CD8-positive, alpha-beta memory T cell (primary cell): Measurements from ENCODE around the gene LAMA3. TPM values are rescaled to one million over a fixed set of nuclear protein-coding genes. Genes with fewer than 3 reads are reported as not detected.

ENCODE experiments used
- CTCF ChIA-PET: fragments of 350-600 bp; sonication (Branson Sonifier 250); formaldehyde crosslinking; loops from one replicate; lab custom pipeline; 2021; ENCODE audit warnings: antibody characterized with exemption; lab: Charles Lee
- POLR2A ChIA-PET: fragments of 350-600 bp; sonication (Branson Sonifier 250); formaldehyde crosslinking; loops from one replicate; lab custom pipeline; 2021; ENCODE audit warnings: antibody characterized with exemption; lab: Charles Lee
- DNase-seq, 5 donors: peaks; one replicate each; pipeline versions ENCODE4 v3.0.0 to v3.0.0-alpha.2; 2020 to 2022; ENCODE audit warnings: mixed read lengths in 1 of 5
- H3K27ac ChIP-seq: one replicate; pipeline ENCODE4 v1.7.0; 2013; ENCODE audit warnings: low read depth, mild to moderate bottlenecking, low read length, moderate library complexity
- H3K27me3 ChIP-seq: 2 replicates; pipeline ENCODE4 v1.7.0; 2013; ENCODE audit warnings: low read length, mild to moderate bottlenecking; ENCODE audit not compliant: insufficient read depth, poor library complexity, severe bottlenecking
- H3K36me3 ChIP-seq: 2 replicates; pipeline ENCODE4 v1.7.0; 2013; ENCODE audit warnings: mild to moderate bottlenecking, low read length, moderate library complexity; ENCODE audit not compliant: insufficient read depth
- H3K4me1 ChIP-seq: 2 replicates; pipeline ENCODE4 v1.7.0; 2013; ENCODE audit warnings: mild to moderate bottlenecking, low read length, moderate library complexity; ENCODE audit not compliant: insufficient read depth
- H3K4me3 ChIP-seq: 2 replicates; pipeline ENCODE4 v1.7.0; 2013; ENCODE audit warnings: mild to moderate bottlenecking, low read length
- H3K9me3 ChIP-seq: 2 replicates; pipeline ENCODE4 v1.7.0; 2013; ENCODE audit warnings: mild to moderate bottlenecking, low read length
- H3K27ac Mint-ChIP-seq, 8 donors: one replicate each; pipeline ENCODE4 v1.8.0; 2020 to 2021; ENCODE audit warnings: mixed read lengths in 8 of 8, mild to moderate bottlenecking in 6 of 8, inconsistent platforms in 3 of 8, moderate library complexity in 3 of 8
- H3K27me3 Mint-ChIP-seq, 2 donors: one replicate each; pipeline ENCODE4 v1.8.0; 2020 to 2021; ENCODE audit warnings: mixed read lengths in 2 of 2, mild to moderate bottlenecking in 1 of 2, moderate library complexity in 1 of 2
- H3K36me3 Mint-ChIP-seq, 3 donors: one replicate each; pipeline ENCODE4 v1.8.0; 2020 to 2021; ENCODE audit warnings: mixed read lengths in 3 of 3, inconsistent platforms in 1 of 3, mild to moderate bottlenecking in 1 of 3
- H3K4me1 Mint-ChIP-seq, 3 donors: one replicate each; pipeline ENCODE4 v1.8.0; 2020 to 2021; ENCODE audit warnings: mixed read lengths in 3 of 3, inconsistent platforms in 1 of 3, mild to moderate bottlenecking in 1 of 3
- H3K4me3 Mint-ChIP-seq, 7 donors: one replicate each; pipeline ENCODE4 v1.8.0; 2020 to 2021; ENCODE audit warnings: mixed read lengths in 7 of 7, mild to moderate bottlenecking in 6 of 7, moderate library complexity in 4 of 7, inconsistent platforms in 2 of 7
- H3K9me3 Mint-ChIP-seq, 5 donors: one replicate each; pipeline ENCODE4 v1.8.0; 2020 to 2022; ENCODE audit warnings: mixed read lengths in 5 of 5, mild to moderate bottlenecking in 3 of 5, moderate library complexity in 2 of 5, inconsistent platforms in 1 of 5
- polyA plus RNA-seq: library from polyadenylated mRNA; unstranded; fragments of 300-500 nt; fragmentation: Illumina TruSeq; gene quantifications from one replicate; pipeline ENCODE4 v1.2.3, GENCODE V29; 2021
- total RNA-seq, 2 experiments: library from RNA; stranded (reverse); gene quantifications; one replicate each; pipeline ENCODE4 v1.2.3, GENCODE V29; 2021

The LAMA3 gene
- total and polyA plus RNA-seq, 3 experiments from 2014 or later: 0.47 TPM; not detected in 2

- CTCF ChIA-PET: interaction anchor here (1.6 to 2.1 kb wide), 2 partner anchors 10 to 64 kb away, joined by 4 to 5 read pairs; no protein-coding TSS in a partner anchor
- no peaks in the 10 kb centered on the region for H3K27me3 Mint-ChIP-seq
Observed at GRCh38 chr18:23982155-23983079, 293.2 kb downstream of the LAMA3 start.

GRCh38 chr18:23983112-23983511, 293.9 kb downstream of the LAMA3 start:
- peaks cover 3 to 21% (median 12%) of the 10 kb centered on the region in 3 donors for H3K36me3 Mint-ChIP-seq
- Histone ChIP-seq H3K4me3 (no peak overlapping the region), H3K4me1 (peaks cover 6% of the 10 kb centered on the region), H3K9me3 (no peaks in the 10 kb centered on the region), H3K27me3 (no peaks in the 10 kb centered on the region), H3K36me3 (no peaks in the 10 kb centered on the region), H3K27ac (no peak overlapping the region)
- ChIA-PET CTCF (interaction anchor here (1.4 to 1.6 kb wide), 2 partner anchors 9 to 65 kb away, joined by 3 to 4 read pairs; no protein-coding TSS in a partner anchor), POLR2A (no interaction called here)
- DNase-seq: no peak
- H3K4me3 Mint-ChIP-seq: no peak overlapping the region
- no peak overlapping the region for H3K27ac Mint-ChIP-seq
- peaks cover 9 to 58% (median 46%) of the 10 kb centered on the region in 3 donors for H3K4me1 Mint-ChIP-seq
- H3K9me3 Mint-ChIP-seq: peaks cover 0 to 4% (median 0%) of the 10 kb centered on the region in 5 donors
- no peaks in the 10 kb centered on the region for H3K27me3 Mint-ChIP-seq

More at GRCh38 chr18:23982155-23983079, 293.2 kb downstream of the LAMA3 start:
- Histone ChIP-seq H3K36me3 (no peaks in the 10 kb centered on the region), H3K27me3 (no peaks in the 10 kb centered on the region), H3K4me1 (peaks cover 13% of the 10 kb centered on the region), H3K4me3 (no peak overlapping the region), H3K9me3 (no peaks in the 10 kb centered on the region), H3K27ac (no peak overlapping the region)
- H3K4me3 Mint-ChIP-seq: no peak overlapping the region
- H3K4me1 Mint-ChIP-seq: peaks cover 13 to 59% (median 46%) of the 10 kb centered on the region in 3 donors
- H3K9me3 Mint-ChIP-seq: peaks cover 0 to 4% (median 0%) of the 10 kb centered on the region in 5 donors
- H3K27ac Mint-ChIP-seq: peak overlapping the region in 5 of 8 donors; percentile 0 to 84 (median 48)
- peaks cover 3 to 18% (median 9%) of the 10 kb centered on the region in 3 donors for H3K36me3 Mint-ChIP-seq
- POLR2A ChIA-PET: no interaction called here
- DNase-seq: no peak

GRCh38 chr18:23986600-23987359, 297.5 kb downstream of the LAMA3 start:
- H3K36me3 ChIP-seq: no peaks in the 10 kb centered on the region
- peak overlapping the region in 5 of 8 donors; percentile 36 to 62 (median 54) for H3K27ac Mint-ChIP-seq
- H3K4me1 ChIP-seq: peaks cover 15% of the 10 kb centered on the region
- H3K36me3 Mint-ChIP-seq: peaks cover 5 to 27% (median 16%) of the 10 kb centered on the region in 3 donors
- peaks cover 31 to 70% (median 61%) of the 10 kb centered on the region in 3 donors for H3K4me1 Mint-ChIP-seq
- ChIA-PET CTCF (interaction anchor here (1.1 to 1.2 kb wide), 2 partner anchors 8 to 14 kb away, joined by 3 to 4 read pairs; no protein-coding TSS in a partner anchor), POLR2A (no interaction called here)
- H3K27ac ChIP-seq: no peak overlapping the region
- DNase-seq: no peak
- H3K9me3 ChIP-seq: no peaks in the 10 kb centered on the region
- H3K9me3 Mint-ChIP-seq: peaks cover 0 to 1% (median 0%) of the 10 kb centered on the region in 5 donors
- no peaks in the 10 kb centered on the region for H3K27me3 Mint-ChIP-seq
- H3K27me3 ChIP-seq: no peaks in the 10 kb centered on the region
- H3K4me3 Mint-ChIP-seq: peak overlapping the region in 1 of 7 donors; percentile 29
- no peak overlapping the region for H3K4me3 ChIP-seq

- Mint-ChIP-seq H3K36me3 (peaks cover 6 to 36% (median 27%) of the 10 kb centered on the region in 3 donors), H3K27me3 (no peaks in the 10 kb centered on the region), H3K27ac (peak overlapping the region; percentile 86 to 99 (median 98)), H3K4me1 (peaks cover 61 to 92% (median 89%) of the 10 kb centered on the region in 3 donors), H3K4me3 (peak overlapping the region in 6 of 7 donors; percentile 21 to 69 (median 36)), H3K9me3 (peaks cover 0 to 1% (median 0%) of the 10 kb centered on the region in 5 donors)
- Histone ChIP-seq H3K36me3 (no peaks in the 10 kb centered on the region), H3K27ac (no peak overlapping the region), H3K27me3 (no peaks in the 10 kb centered on the region), H3K4me3 (no peak overlapping the region), H3K9me3 (no peaks in the 10 kb centered on the region), H3K4me1 (peaks cover 48% of the 10 kb centered on the region)
- ChIA-PET POLR2A (interaction anchor here (1.0 to 1.4 kb wide), 2 partner anchors 14 to 20 kb away, joined by 3 to 6 read pairs; no protein-coding TSS in a partner anchor), CTCF (interaction anchor here (1.0 to 2.2 kb wide), 7 partner anchors 10 to 30 kb away, joined by 3 to 11 read pairs (median 4); no protein-coding TSS in a partner anchor)
- DNase-seq: no peak
Observed at GRCh38 chr18:23990474-23991410, 301.5 kb downstream of the LAMA3 start.

DNA sequence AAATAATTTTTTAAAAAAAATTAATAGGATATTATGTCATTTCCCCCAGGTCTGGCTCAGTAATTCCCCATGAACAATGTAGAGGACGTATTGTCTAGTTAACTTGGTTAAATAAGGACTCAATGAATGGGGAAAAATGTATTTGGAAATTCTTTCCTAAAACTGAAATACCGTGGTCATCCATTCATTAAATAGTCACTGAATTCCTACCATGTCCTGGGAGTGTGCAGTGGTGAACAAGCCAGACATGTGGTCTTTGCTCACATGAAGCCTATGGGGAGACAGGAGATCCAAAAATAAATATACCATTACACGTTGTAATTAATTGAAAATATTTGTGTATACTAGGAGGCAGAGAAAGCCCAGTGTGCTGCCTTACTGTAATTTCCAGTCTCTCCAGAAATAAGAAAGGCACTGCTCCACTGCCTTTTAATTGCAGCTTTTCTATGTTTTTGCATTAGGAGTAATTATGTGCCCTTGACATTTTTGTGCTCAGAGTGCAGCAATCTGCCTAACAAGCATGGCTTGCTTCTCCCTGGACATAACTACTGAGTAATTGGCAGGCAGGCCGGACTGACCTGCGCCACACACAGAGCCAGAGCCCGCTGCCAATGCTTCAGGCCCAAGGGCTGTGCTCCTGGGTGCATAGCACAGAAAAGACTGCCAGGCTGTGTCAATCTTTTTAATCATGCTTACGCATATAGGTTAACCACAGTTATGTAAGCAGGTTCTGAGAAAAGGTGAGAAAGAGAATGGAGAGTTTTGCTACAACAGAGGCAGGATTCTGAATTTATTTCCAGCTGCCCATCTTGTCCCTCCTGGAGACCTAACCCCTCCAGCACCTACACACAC, 303.1 kb downstream of the LAMA3 start:
- H3K27ac Mint-ChIP-seq: peak overlapping the region; percentile 97 to 99 (median 98)
- Histone ChIP-seq H3K27me3 (no peaks in the 10 kb centered on the region), H3K4me3 (peak overlapping the region; percentile 32), H3K27ac (peak overlapping the region; percentile 66), H3K36me3 (no peaks in the 10 kb centered on the region), H3K9me3 (no peaks in the 10 kb centered on the region), H3K4me1 (peaks cover 54% of the 10 kb centered on the region)
- no peaks in the 10 kb centered on the region for H3K27me3 Mint-ChIP-seq
- ChIA-PET CTCF (interaction anchor here (1.0 to 3.3 kb wide), 11 partner anchors 9 to 73 kb away, joined by 3 to 18 read pairs (median 5); partner anchors contain the start of gene TTC39C), POLR2A (interaction anchor here (0.8 to 2.4 kb wide), 10 partner anchors 9 to 102 kb away, joined by 3 to 15 read pairs (median 4); no protein-coding TSS in a partner anchor)
- peak; percentile 34 to 84 (median 75) for DNase-seq
- peaks cover 4 to 34% (median 17%) of the 10 kb centered on the region in 3 donors for H3K36me3 Mint-ChIP-seq
- peak overlapping the region; percentile 86 to 99 (median 94) for H3K4me3 Mint-ChIP-seq
- H3K4me1 Mint-ChIP-seq: peaks cover 68 to 93% (median 89%) of the 10 kb centered on the region in 3 donors
- no peaks in the 10 kb centered on the region for H3K9me3 Mint-ChIP-seq

DNA sequence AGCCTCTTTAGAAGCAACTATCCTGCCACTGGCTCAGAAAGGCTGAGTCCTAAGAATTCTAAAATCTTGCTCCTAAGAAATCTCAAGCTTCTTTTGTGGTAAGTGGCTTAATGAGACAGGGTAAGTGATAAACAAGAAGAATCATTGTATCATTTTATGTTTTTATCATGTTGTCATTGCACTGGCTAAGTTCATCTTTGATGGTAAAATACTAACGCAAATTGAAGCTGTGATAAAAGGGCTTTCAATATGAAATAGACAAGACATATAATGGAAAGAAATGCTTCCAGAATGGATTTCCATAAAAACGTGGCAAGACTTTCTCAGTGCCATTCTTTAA, 303.7 kb downstream of the LAMA3 start:
- no peak for DNase-seq
- H3K4me1 Mint-ChIP-seq: peaks cover 71 to 94% (median 88%) of the 10 kb centered on the region in 3 donors
- H3K9me3 Mint-ChIP-seq: no peaks in the 10 kb centered on the region
- H3K27ac ChIP-seq: peak overlapping the region; percentile 66
- ChIA-PET POLR2A (interaction anchor here (0.5 to 2.4 kb wide), 11 partner anchors 8 to 102 kb away, joined by 3 to 15 read pairs (median 4); no protein-coding TSS in a partner anchor), CTCF (interaction anchor here (1.0 to 3.3 kb wide), 9 partner anchors 8 to 74 kb away, joined by 4 to 18 read pairs (median 6); partner anchors contain the start of gene TTC39C)
- peak overlapping the region; percentile 32 for H3K4me3 ChIP-seq
- no peaks in the 10 kb centered on the region for H3K27me3 ChIP-seq
- H3K36me3 ChIP-seq: no peaks in the 10 kb centered on the region
- peaks cover 54% of the 10 kb centered on the region for H3K4me1 ChIP-seq
- H3K27me3 Mint-ChIP-seq: no peaks in the 10 kb centered on the region
- H3K9me3 ChIP-seq: no peaks in the 10 kb centered on the region
- peaks cover 4 to 31% (median 14%) of the 10 kb centered on the region in 3 donors for H3K36me3 Mint-ChIP-seq
- H3K27ac Mint-ChIP-seq: peak overlapping the region; percentile 97 to 99 (median 98)
- H3K4me3 Mint-ChIP-seq: peak overlapping the region; percentile 86 to 99 (median 94)
